Measurements from ENCODE around the gene STUB1. TPM values are rescaled to one million over a fixed set of nuclear protein-coding genes. Genes with fewer than 3 reads are reported as not detected.

STUB1 gene
- total RNA-seq, 2 experiments from 2014 or later: 72.4 to 85.5 TPM

DNA sequence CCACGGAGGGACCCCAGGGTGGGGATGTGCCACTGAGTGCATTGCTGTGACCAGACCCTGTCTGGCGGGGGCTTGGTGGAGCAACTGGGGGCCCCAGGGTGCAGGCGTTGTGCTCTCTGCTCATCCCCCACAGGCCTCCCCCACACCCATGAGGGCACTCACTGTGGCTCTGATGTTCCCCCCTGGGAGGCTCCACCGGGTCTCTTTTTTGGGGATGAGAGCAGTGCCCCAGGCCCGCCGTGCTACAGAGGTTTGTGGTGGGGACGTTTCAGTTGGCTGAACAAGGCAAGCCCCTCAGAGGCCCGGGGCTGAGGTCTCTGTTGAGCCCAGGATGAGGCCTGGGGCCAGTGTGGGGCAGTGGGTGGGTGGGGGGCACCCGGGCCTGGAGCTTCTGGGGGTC, 43.5 kb downstream of the STUB1 start:
- BruUV-seq (replicated peaks): no TSS peak
- peak overlapping the region; percentile 27 for H3K4me2 ChIP-seq (ENCODE audit: low read length)
- peaks cover 63% of the 10 kb centered on the region for H3K4me1 ChIP-seq (ENCODE audit: insufficient read depth, low read length, poor library complexity, severe bottlenecking)
- no peaks in the 10 kb centered on the region for H4K20me1 ChIP-seq (ENCODE audit: insufficient read depth, low read length)
- H3K4me3 ChIP-seq (ENCODE audit: low read depth, low read length, poor library complexity, severe bottlenecking): no peak overlapping the region
- no peak for DNase-seq (ENCODE audit: low spot score)
- no peak overlapping the region for H2AFZ ChIP-seq (ENCODE audit: low read length)
- ChIA-PET POLR2A (no interaction called here), CTCF (ENCODE audit: unreplicated experiment) (no interaction called here)
- no peak overlapping the region for H3K27ac ChIP-seq (ENCODE audit: low read depth, low read length, poor library complexity, severe bottlenecking)
- TF ChIP-seq EZH2phosphoT487 (IDR thresholded peaks at IDR 0.05; ENCODE audit: borderline replicate concordance, low read depth, low read length): no peak
- TF ChIP-seq, protein P1, sequence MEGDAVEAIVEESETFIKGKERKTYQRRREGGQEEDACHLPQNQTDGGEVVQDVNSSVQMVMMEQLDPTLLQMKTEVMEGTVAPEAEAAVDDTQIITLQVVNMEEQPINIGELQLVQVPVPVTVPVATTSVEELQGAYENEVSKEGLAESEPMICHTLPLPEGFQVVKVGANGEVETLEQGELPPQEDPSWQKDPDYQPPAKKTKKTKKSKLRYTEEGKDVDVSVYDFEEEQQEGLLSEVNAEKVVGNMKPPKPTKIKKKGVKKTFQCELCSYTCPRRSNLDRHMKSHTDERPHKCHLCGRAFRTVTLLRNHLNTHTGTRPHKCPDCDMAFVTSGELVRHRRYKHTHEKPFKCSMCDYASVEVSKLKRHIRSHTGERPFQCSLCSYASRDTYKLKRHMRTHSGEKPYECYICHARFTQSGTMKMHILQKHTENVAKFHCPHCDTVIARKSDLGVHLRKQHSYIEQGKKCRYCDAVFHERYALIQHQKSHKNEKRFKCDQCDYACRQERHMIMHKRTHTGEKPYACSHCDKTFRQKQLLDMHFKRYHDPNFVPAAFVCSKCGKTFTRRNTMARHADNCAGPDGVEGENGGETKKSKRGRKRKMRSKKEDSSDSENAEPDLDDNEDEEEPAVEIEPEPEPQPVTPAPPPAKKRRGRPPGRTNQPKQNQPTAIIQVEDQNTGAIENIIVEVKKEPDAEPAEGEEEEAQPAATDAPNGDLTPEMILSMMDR (conservative IDR thresholded peaks at IDR 0.05; ENCODE audit: low read length): no peak
- H3K79me2 ChIP-seq (ENCODE audit: insufficient read depth, low read depth, low read length): no peaks in the 10 kb centered on the region
- H3K9me3 ChIP-seq (ENCODE audit: low read length): no peaks in the 10 kb centered on the region
- intact Hi-C loops (cut with micrococcal nuclease; ENCODE audit: unreplicated experiment): loop anchor here (5.0 kb wide), 1 partner anchor 41 kb away; the partner anchor contains the start of genes JMJD8 and STUB1
- H3K9me2 ChIP-seq (ENCODE audit: insufficient read depth, low read length): no peaks in the 10 kb centered on the region
- 0 out of 2 replicates have a peak, but pooled peaks cover 10% of the 10 kb centered on the region for H3K36me3 ChIP-seq (ENCODE audit: insufficient read depth, low read length)

DNA sequence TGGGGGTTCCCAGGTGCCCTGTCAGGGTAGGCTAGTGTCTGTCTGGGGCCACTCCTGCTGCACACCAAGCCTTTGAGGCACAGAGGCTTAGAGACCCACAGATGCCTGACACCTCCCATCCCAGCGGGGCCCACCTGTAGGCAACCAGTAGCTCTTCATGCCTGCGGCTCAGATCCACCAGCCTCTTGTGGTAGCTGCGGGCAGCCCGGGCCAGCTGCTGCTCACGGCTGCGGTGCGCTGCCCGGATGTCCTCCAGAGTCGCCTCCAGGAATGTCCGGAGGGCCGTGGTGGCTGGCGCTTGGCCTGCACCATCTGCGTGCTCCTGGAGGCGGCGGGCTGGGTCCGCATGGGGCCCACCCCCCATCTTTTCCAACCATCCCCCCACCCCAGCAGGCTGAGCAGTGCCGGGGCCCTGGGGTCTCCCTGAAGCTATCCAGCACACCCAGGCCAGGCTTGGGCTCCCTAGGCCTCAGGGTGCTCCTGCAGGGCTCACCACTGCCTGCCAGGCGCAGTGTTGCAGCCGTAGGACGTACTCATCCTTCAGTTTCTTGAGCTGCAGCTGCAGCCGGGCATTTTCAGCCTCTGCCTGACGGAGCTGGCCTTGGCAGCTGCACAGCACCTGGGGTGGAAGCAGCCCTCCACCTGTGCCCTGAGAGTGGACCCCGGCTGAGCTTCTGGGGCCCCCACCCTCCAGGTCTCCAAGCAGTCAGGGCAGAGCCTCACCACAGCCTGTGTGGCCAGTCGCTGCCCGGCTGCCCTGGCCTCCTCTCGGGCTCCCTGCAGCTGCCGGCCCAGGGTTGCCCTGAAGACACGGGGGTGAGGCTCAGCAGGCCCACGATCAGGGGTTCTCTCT, 44.2 kb downstream of the STUB1 start:
- no peak overlapping the region for H2AFZ ChIP-seq (ENCODE audit: low read length)
- no TSS peak for BruUV-seq (replicated peaks)
- H4K20me1 ChIP-seq (ENCODE audit: insufficient read depth, low read length): no peaks in the 10 kb centered on the region
- DNase-seq (ENCODE audit: low spot score): no peak
- CTCF ChIA-PET (ENCODE audit: unreplicated experiment): no interaction called here
- H3K9me2 ChIP-seq (ENCODE audit: insufficient read depth, low read length): no peaks in the 10 kb centered on the region
- H3K4me1 ChIP-seq (ENCODE audit: insufficient read depth, low read length, poor library complexity, severe bottlenecking): peaks cover 56% of the 10 kb centered on the region
- no peak overlapping the region for H3K27ac ChIP-seq (ENCODE audit: low read depth, low read length, poor library complexity, severe bottlenecking)
- intact Hi-C loops (cut with micrococcal nuclease; ENCODE audit: unreplicated experiment): loop anchor here (5.0 kb wide), 1 partner anchor 42 kb away; the partner anchor contains the start of genes JMJD8 and STUB1
- no peak for TF ChIP-seq EZH2phosphoT487 (IDR thresholded peaks at IDR 0.05; ENCODE audit: borderline replicate concordance, low read depth, low read length)
- TF ChIP-seq, protein P1 (conservative IDR thresholded peaks at IDR 0.05; ENCODE audit: low read length): no peak
- H3K36me3 ChIP-seq (ENCODE audit: insufficient read depth, low read length): peaks cover 13% of the 10 kb centered on the region; the same call in 1 of the 2 replicates
- H3K79me2 ChIP-seq (ENCODE audit: insufficient read depth, low read depth, low read length): no peaks in the 10 kb centered on the region
- POLR2A ChIA-PET: interaction anchor here (1.7 kb wide), 1 partner anchor 12 kb away, joined by 6 read pairs; no protein-coding TSS in a partner anchor
- no peak overlapping the region for H3K4me3 ChIP-seq (ENCODE audit: low read depth, low read length, poor library complexity, severe bottlenecking)
- no peaks in the 10 kb centered on the region for H3K9me3 ChIP-seq (ENCODE audit: low read length)
- H3K4me2 ChIP-seq (ENCODE audit: low read length): peak overlapping the region; percentile 27

- H3K9me2 ChIP-seq (ENCODE audit: insufficient read depth, low read length): no peaks in the 10 kb centered on the region
- peaks cover 50% of the 10 kb centered on the region for H3K4me1 ChIP-seq (ENCODE audit: insufficient read depth, low read length, poor library complexity, severe bottlenecking)
- H3K4me3 ChIP-seq (ENCODE audit: low read depth, low read length, poor library complexity, severe bottlenecking): no peak overlapping the region
- H3K4me2 ChIP-seq (ENCODE audit: low read length): peak overlapping the region; percentile 27
- H3K79me2 ChIP-seq (ENCODE audit: insufficient read depth, low read depth, low read length): no peaks in the 10 kb centered on the region
- no peak overlapping the region for H2AFZ ChIP-seq (ENCODE audit: low read length)
- H3K9me3 ChIP-seq (ENCODE audit: low read length): no peaks in the 10 kb centered on the region
- no peak for TF ChIP-seq EZH2phosphoT487 (IDR thresholded peaks at IDR 0.05; ENCODE audit: borderline replicate concordance, low read depth, low read length)
- TF ChIP-seq, protein P1 (conservative IDR thresholded peaks at IDR 0.05; ENCODE audit: low read length): no peak
- H3K27ac ChIP-seq (ENCODE audit: low read depth, low read length, poor library complexity, severe bottlenecking): no peak overlapping the region
- no TSS peak for BruUV-seq (replicated peaks)
- no peaks in the 10 kb centered on the region for H4K20me1 ChIP-seq (ENCODE audit: insufficient read depth, low read length)
- intact Hi-C loops (cut with micrococcal nuclease; ENCODE audit: unreplicated experiment): no loop called here
- H3K36me3 ChIP-seq (ENCODE audit: insufficient read depth, low read length): peaks cover 17% of the 10 kb centered on the region; the same call in 1 of the 2 replicates
- no peak for DNase-seq (ENCODE audit: low spot score)
- ChIA-PET CTCF (ENCODE audit: unreplicated experiment) (no interaction called here), POLR2A (interaction anchor here (1.7 kb wide), 1 partner anchor 12 kb away, joined by 6 read pairs; no protein-coding TSS in a partner anchor)
Observed at GRCh38 chr16:725041-725376, 44.8 kb downstream of the STUB1 start.

Measured in OCI-LY7 (cell line).